ENCODE results near the gene FAM236A. TPM values are rescaled to one million over a fixed set of nuclear protein-coding genes. Genes with fewer than 3 reads are reported as not detected.
"Not testable (repeated sequence)": the region's sequence is repeated elsewhere in the genome, so short reads cannot be mapped to it uniquely, and the experiment has no call there.

FAM236A gene
- total RNA-seq (not detected), polyA plus RNA-seq (ENCODE audit: insufficient read depth, low read depth, low replicate concordance) (not detected)
- long read RNA-seq, donor 1: 0 reads
- long read RNA-seq, donor 2: 0 reads
- long read RNA-seq, donor 3: 0 reads
- long read RNA-seq, donor 4: 0 reads
- long read RNA-seq, donor 5: 0 reads
- long read RNA-seq, donor 6: 0 reads
- long read RNA-seq, donor 7: 0 reads
- long read RNA-seq, donor 8: 0 reads
- long read RNA-seq, donor 9: 0 reads
- long read RNA-seq, donor 10: 0 reads

DNA sequence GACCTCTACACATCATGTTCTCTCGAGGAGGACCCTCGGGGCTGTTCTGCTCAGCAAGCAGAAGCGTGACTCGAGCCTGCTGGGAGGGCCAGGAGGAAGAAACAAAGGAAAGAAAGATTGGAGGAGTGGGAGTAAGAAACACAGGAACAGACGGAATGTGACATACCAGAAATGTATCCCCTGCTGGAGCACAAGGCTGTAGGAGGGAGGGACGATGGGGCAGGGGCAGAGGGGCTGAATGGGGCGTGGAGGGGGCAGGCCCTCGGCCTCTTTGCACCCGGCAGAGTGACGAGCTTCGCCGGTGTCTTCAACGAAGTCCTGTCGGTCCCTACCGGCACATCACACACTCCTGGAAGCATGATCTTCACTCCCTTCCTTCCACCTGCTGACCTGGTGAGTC is at the start of gene FAM236A:
Gene FAM236A, plus strand, starts transcription at position 301 of the 400 bp plus-strand sequence. Its CDS starts 57 bp downstream, at position 358.
- H3K9me3 ChIP-seq (ENCODE audit: control insufficient read depth in 2 of 3, insufficient read depth in 1 of 3, low read length in 3 of 3); DNase-seq; H3K27me3 ChIP-seq (ENCODE audit: control insufficient read depth, insufficient read depth, low read length); H3K27ac ChIP-seq (ENCODE audit: low read depth in 2 of 2, low read length in 2 of 2); H3K9ac ChIP-seq (ENCODE audit: low read length in 3 of 3); intact Hi-C loops (cut with DNase I); H3K4me1 ChIP-seq (ENCODE audit: control insufficient read depth in 2 of 3, insufficient read depth in 2 of 3, low read depth in 1 of 3, low read length in 3 of 3); FAIRE-seq; H3K4me3 ChIP-seq (ENCODE audit: low read length in 3 of 3); H3K36me3 ChIP-seq (ENCODE audit: control insufficient read depth in 2 of 3, insufficient read depth in 3 of 3, low read length in 3 of 3): not testable (repeated sequence)

- H3K9ac ChIP-seq (ENCODE audit: low read length in 3 of 3); H3K9me3 ChIP-seq (ENCODE audit: control insufficient read depth in 2 of 3, insufficient read depth in 1 of 3, low read length in 3 of 3); FAIRE-seq; H3K4me1 ChIP-seq (ENCODE audit: control insufficient read depth in 2 of 3, insufficient read depth in 2 of 3, low read depth in 1 of 3, low read length in 3 of 3); H3K27ac ChIP-seq (ENCODE audit: low read depth in 2 of 2, low read length in 2 of 2); H3K4me3 ChIP-seq (ENCODE audit: low read length in 3 of 3); H3K36me3 ChIP-seq (ENCODE audit: control insufficient read depth in 2 of 3, insufficient read depth in 3 of 3, low read length in 3 of 3); DNase-seq; intact Hi-C loops (cut with DNase I); H3K27me3 ChIP-seq (ENCODE audit: control insufficient read depth, insufficient read depth, low read length): not testable (repeated sequence)
These were observed 48.3 kb upstream of the FAM236A start for GRCh38 chrX:72889740-72890139.

GRCh38 chrX:72912315-72912714 is 25.7 kb upstream of the FAM236A start, which contains the start of gene FAM236C:
Gene FAM236C, plus strand, starts transcription at chrX:72912615. Its CDS starts 100 bp downstream, at chrX:72912715.
- DNase-seq; H3K27ac ChIP-seq (ENCODE audit: low read depth in 2 of 2, low read length in 2 of 2); H3K27me3 ChIP-seq (ENCODE audit: control insufficient read depth, insufficient read depth, low read length); H3K9ac ChIP-seq (ENCODE audit: low read length in 3 of 3); H3K9me3 ChIP-seq (ENCODE audit: control insufficient read depth in 2 of 3, insufficient read depth in 1 of 3, low read length in 3 of 3); intact Hi-C loops (cut with DNase I); FAIRE-seq; H3K36me3 ChIP-seq (ENCODE audit: control insufficient read depth in 2 of 3, insufficient read depth in 3 of 3, low read length in 3 of 3); H3K4me3 ChIP-seq (ENCODE audit: low read length in 3 of 3); H3K4me1 ChIP-seq (ENCODE audit: control insufficient read depth in 2 of 3, insufficient read depth in 2 of 3, low read depth in 1 of 3, low read length in 3 of 3): not testable (repeated sequence)

DNA sequence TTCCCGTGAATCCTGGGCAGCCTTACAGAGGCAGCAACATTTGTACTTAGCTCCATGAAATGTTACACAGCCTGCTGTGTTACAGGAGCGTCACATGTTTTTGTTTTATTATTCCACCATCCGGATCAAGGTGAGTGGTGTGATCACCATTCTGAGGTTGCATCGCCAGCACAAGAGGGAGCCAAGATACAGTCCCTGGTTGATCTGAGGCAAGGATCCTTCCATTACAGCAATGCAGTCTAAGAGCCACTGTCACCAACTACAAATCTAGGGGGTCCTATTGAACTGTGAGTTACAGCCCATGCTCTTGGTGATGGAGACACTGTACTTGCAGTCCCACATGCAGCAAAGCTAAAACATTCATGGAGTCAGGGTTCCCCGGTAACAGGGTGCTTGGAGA is 21.9 kb upstream of the FAM236A start:
- FAIRE-seq; H3K9ac ChIP-seq (ENCODE audit: low read length in 3 of 3); H3K27ac ChIP-seq (ENCODE audit: low read depth in 2 of 2, low read length in 2 of 2); H3K4me1 ChIP-seq (ENCODE audit: control insufficient read depth in 2 of 3, insufficient read depth in 2 of 3, low read depth in 1 of 3, low read length in 3 of 3); H3K27me3 ChIP-seq (ENCODE audit: control insufficient read depth, insufficient read depth, low read length); H3K36me3 ChIP-seq (ENCODE audit: control insufficient read depth in 2 of 3, insufficient read depth in 3 of 3, low read length in 3 of 3); intact Hi-C loops (cut with DNase I); H3K9me3 ChIP-seq (ENCODE audit: control insufficient read depth in 2 of 3, insufficient read depth in 1 of 3, low read length in 3 of 3); H3K4me3 ChIP-seq (ENCODE audit: low read length in 3 of 3): not testable (repeated sequence)
- peak in 1 of 5 donors; percentile 6 for DNase-seq

- H3K4me1 ChIP-seq (ENCODE audit: control insufficient read depth in 2 of 3, insufficient read depth in 2 of 3, low read depth in 1 of 3, low read length in 3 of 3); DNase-seq; H3K9me3 ChIP-seq (ENCODE audit: control insufficient read depth in 2 of 3, insufficient read depth in 1 of 3, low read length in 3 of 3); H3K4me3 ChIP-seq (ENCODE audit: low read length in 3 of 3); FAIRE-seq; H3K9ac ChIP-seq (ENCODE audit: low read length in 3 of 3); H3K27ac ChIP-seq (ENCODE audit: low read depth in 2 of 2, low read length in 2 of 2); H3K27me3 ChIP-seq (ENCODE audit: control insufficient read depth, insufficient read depth, low read length); intact Hi-C loops (cut with DNase I); H3K36me3 ChIP-seq (ENCODE audit: control insufficient read depth in 2 of 3, insufficient read depth in 3 of 3, low read length in 3 of 3): not testable (repeated sequence)
These were observed 5.7 kb upstream of the FAM236A start for GRCh38 chrX:72932283-72932682.

DNA sequence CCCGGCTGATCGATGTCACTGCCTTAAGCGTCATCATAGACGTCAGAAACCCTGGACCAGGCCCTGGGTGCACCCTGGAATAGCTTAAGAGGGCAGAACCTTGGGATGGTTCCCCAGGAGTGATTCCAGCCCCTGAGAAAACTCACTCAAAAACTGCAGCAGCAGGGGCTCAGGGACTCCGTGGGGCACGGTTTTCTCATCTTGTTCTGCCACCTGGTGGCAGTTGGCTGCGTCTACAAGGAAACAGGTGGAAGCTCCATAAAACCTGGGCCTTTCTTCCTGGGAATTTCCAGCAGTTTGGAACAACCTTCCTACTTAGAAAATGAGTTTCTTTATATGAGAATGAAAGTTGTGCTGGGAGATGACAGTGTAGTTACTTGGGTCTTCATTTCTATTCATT is 1.6 kb upstream of the FAM236A start:
- H3K4me1 ChIP-seq (ENCODE audit: control insufficient read depth in 2 of 3, insufficient read depth in 2 of 3, low read depth in 1 of 3, low read length in 3 of 3); H3K36me3 ChIP-seq (ENCODE audit: control insufficient read depth in 2 of 3, insufficient read depth in 3 of 3, low read length in 3 of 3); DNase-seq; H3K27ac ChIP-seq (ENCODE audit: low read depth in 2 of 2, low read length in 2 of 2); H3K27me3 ChIP-seq (ENCODE audit: control insufficient read depth, insufficient read depth, low read length); intact Hi-C loops (cut with DNase I); H3K9me3 ChIP-seq (ENCODE audit: control insufficient read depth in 2 of 3, insufficient read depth in 1 of 3, low read length in 3 of 3); H3K9ac ChIP-seq (ENCODE audit: low read length in 3 of 3); H3K4me3 ChIP-seq (ENCODE audit: low read length in 3 of 3): not testable (repeated sequence)
- peak; percentile 93 for FAIRE-seq

- H3K4me3 ChIP-seq (ENCODE audit: low read length in 3 of 3); H3K9ac ChIP-seq (ENCODE audit: low read length in 3 of 3); H3K27me3 ChIP-seq (ENCODE audit: control insufficient read depth, insufficient read depth, low read length); H3K9me3 ChIP-seq (ENCODE audit: control insufficient read depth in 2 of 3, insufficient read depth in 1 of 3, low read length in 3 of 3); H3K4me1 ChIP-seq (ENCODE audit: control insufficient read depth in 2 of 3, insufficient read depth in 2 of 3, low read depth in 1 of 3, low read length in 3 of 3); H3K27ac ChIP-seq (ENCODE audit: low read depth in 2 of 2, low read length in 2 of 2); FAIRE-seq; H3K36me3 ChIP-seq (ENCODE audit: control insufficient read depth in 2 of 3, insufficient read depth in 3 of 3, low read length in 3 of 3); DNase-seq; intact Hi-C loops (cut with DNase I): not testable (repeated sequence)
These were observed 1.0 kb upstream of the FAM236A start for GRCh38 chrX:72936882-72937455.

GRCh38 chrX:72942272-72942671 is 4.3 kb downstream of the FAM236A start:
- H3K4me1 ChIP-seq (ENCODE audit: control insufficient read depth in 2 of 3, insufficient read depth in 2 of 3, low read depth in 1 of 3, low read length in 3 of 3); intact Hi-C loops (cut with DNase I); H3K36me3 ChIP-seq (ENCODE audit: control insufficient read depth in 2 of 3, insufficient read depth in 3 of 3, low read length in 3 of 3); H3K9me3 ChIP-seq (ENCODE audit: control insufficient read depth in 2 of 3, insufficient read depth in 1 of 3, low read length in 3 of 3); H3K4me3 ChIP-seq (ENCODE audit: low read length in 3 of 3); H3K27ac ChIP-seq (ENCODE audit: low read depth in 2 of 2, low read length in 2 of 2); FAIRE-seq; H3K27me3 ChIP-seq (ENCODE audit: control insufficient read depth, insufficient read depth, low read length); DNase-seq; H3K9ac ChIP-seq (ENCODE audit: low read length in 3 of 3): not testable (repeated sequence)
